Left ventricle myocardium inferior (tissue), 1 donor: ENCODE measurements around the gene RPL15. TPM values are rescaled to one million over a fixed set of nuclear protein-coding genes. Genes with fewer than 3 reads are reported as not detected.

Experiments used
- DNase-seq: peaks from one replicate; pipeline ENCODE4 v3.0.0-alpha.2; 2020
- H3K27ac ChIP-seq: fragments of 200-600 bp; replicated peaks from 2 replicates; pipeline ENCODE4 v1.8.0; 2021
- H3K27me3 ChIP-seq: fragments of 200-600 bp; 2 replicates; pipeline ENCODE4 v1.8.0; 2021; ENCODE audit warnings: low read depth
- H3K36me3 ChIP-seq: fragments of 200-600 bp; 2 replicates; pipeline ENCODE4 v1.8.0; 2021
- H3K4me1 ChIP-seq: fragments of 200-600 bp; 2 replicates; pipeline ENCODE4 v1.8.0; 2021
- H3K4me3 ChIP-seq: fragments of 200-600 bp; 2 replicates; pipeline ENCODE4 v1.8.0; 2021; ENCODE audit warnings: mild to moderate bottlenecking, moderate library complexity
- H3K9me3 ChIP-seq: fragments of 200-600 bp; replicated peaks from 2 replicates; pipeline ENCODE4 v1.8.0; 2021
- CTCF ChIP-seq: fragments of 200-600 bp; IDR thresholded peaks from 2 replicates; pipeline ENCODE4 v1.8.0; 2021; ENCODE audit warnings: antibody characterized with exemption, mild to moderate bottlenecking, borderline replicate concordance
- intact Hi-C: fragments of 100-400 bp; cut with micrococcal nuclease; formaldehyde crosslinking; loops from one replicate; pipeline ENCODE4 v1.11.0; 2022
- total RNA-seq: library from RNA; stranded (reverse); fragmentation: NEBNext Ultra II Directional; extraction: Animal tissue kit (Norgen Biotek cat#: 25700); gene quantifications from one replicate; pipeline ENCODE4 v1.2.1, GENCODE V29; 2021
- donor health status: DM: no; HTN: yes; CAD: no; lungs with severe emphysema.

Gene RPL15
- total RNA-seq, 1 donor from 2014 or later = 915 TPM

DNA sequence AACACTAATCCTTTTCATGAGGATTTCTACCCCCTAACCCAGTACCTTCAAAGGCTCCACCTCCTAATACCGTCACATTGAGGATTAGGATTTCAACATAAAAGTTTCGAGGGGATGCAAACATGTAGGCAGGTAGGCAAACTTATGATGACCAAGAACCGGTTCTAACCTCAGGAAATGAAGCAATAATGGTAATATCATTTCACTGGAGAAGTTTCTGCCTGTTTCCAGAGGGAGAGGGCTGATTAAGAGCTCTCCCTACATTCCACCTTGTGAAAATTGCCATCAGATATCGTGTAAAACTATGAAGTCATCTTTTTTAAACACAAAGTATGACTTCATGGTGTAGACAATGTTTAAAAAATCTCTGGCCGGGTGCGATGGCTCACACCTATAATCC, 31.7 kb upstream of the RPL15 start:
- Histone ChIP-seq H3K4me3 (no peak overlapping the region), H3K36me3 (peaks cover 2% of the 10 kb centered on the region), H3K27me3 (no peaks in the 10 kb centered on the region), H3K4me1 (peaks cover 42% of the 10 kb centered on the region), H3K9me3 (no peaks in the 10 kb centered on the region), H3K27ac (no peak overlapping the region)
- DNase-seq = no peak
- intact Hi-C loops = no loop called here
- TF ChIP-seq CTCF = no peak

- TF ChIP-seq CTCF = no peak
Observed at GRCh38 chr3:23886311-23886710, 30.6 kb upstream of the RPL15 start.

DNA sequence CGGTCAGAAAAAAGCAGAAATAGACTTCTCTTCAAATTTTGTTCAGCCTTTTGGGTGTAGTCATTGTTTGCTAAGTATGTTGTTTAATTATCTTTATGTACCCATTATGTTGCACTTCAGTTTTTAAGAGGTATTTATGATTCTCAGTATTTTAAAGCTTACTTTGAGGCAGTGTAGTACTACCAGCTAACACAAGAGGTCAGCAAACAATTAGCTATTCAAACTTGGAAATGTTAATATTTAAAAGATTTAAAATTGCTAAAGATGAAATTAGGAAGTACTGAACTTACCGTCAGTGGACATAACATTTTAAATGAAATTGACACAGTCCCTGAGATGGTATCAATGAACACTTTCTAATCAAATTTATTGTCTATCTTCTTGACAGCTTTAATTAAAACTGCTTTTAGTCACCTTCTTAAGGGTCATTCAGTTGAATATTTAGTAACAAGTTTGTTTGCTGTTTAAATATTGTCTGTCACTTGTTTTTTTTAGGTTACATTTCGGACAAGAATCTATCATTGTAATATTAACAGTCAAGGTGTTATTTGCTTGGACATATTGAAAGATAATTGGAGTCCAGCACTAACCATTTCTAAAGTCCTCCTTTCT, 28.2 kb upstream of the RPL15 start:
- Histone ChIP-seq H3K4me3 (no peak overlapping the region), H3K27me3 (no peaks in the 10 kb centered on the region), H3K27ac (no peak overlapping the region), H3K4me1 (peaks cover 30% of the 10 kb centered on the region), H3K36me3 (peaks cover 14% of the 10 kb centered on the region), H3K9me3 (no peaks in the 10 kb centered on the region)
- intact Hi-C loops = no loop called here
- DNase-seq = no peak
- peak; percentile 91 for TF ChIP-seq CTCF

More at GRCh38 chr3:23886311-23886710, 30.6 kb upstream of the RPL15 start:
- H3K9me3 ChIP-seq = no peaks in the 10 kb centered on the region
- H3K4me1 ChIP-seq = peaks cover 31% of the 10 kb centered on the region
- no peak overlapping the region for H3K4me3 ChIP-seq
- intact Hi-C loops = no loop called here
- H3K27me3 ChIP-seq = no peaks in the 10 kb centered on the region
- no peak for DNase-seq
- no peak overlapping the region for H3K27ac ChIP-seq
- H3K36me3 ChIP-seq = peaks cover 12% of the 10 kb centered on the region

- H3K4me1 ChIP-seq = peaks cover 30% of the 10 kb centered on the region
- no peaks in the 10 kb centered on the region for H3K9me3 ChIP-seq
- no peak overlapping the region for H3K27ac ChIP-seq
- intact Hi-C loops = no loop called here
- H3K27me3 ChIP-seq = no peaks in the 10 kb centered on the region
- H3K4me3 ChIP-seq = no peak overlapping the region
- peaks cover 14% of the 10 kb centered on the region for H3K36me3 ChIP-seq
- TF ChIP-seq CTCF = no peak
- DNase-seq = no peak
Observed at GRCh38 chr3:23889386-23889785, 27.5 kb upstream of the RPL15 start.

DNA sequence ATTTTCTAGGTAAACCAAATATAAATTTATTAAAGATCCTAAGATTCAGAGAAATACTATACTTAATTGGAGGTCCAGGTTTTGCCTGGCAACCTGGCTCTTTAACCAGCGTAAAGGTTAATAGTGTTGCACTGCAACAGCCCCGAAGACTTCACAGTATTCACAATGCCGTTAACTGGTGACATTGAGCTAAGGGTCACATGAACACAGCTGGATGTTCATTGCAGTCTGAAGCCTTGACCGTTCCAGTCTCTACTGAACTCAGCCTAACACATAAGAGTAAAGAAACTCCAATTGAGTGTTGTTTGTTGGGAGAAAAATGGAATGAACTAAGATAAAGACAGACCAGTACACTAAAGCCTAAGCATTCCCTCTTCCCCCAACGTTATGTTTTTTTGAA, 27.0 kb upstream of the RPL15 start:
- Histone ChIP-seq H3K36me3 (peaks cover 14% of the 10 kb centered on the region), H3K9me3 (no peaks in the 10 kb centered on the region), H3K27me3 (no peaks in the 10 kb centered on the region), H3K27ac (no peak overlapping the region), H3K4me3 (no peak overlapping the region), H3K4me1 (peaks cover 30% of the 10 kb centered on the region)
- DNase-seq = no peak
- TF ChIP-seq CTCF = no peak
- intact Hi-C loops = loop anchor here (10.0 kb wide), 1 partner anchor 345 kb away; no protein-coding TSS in a partner anchor
